Ascending aorta (tissue), 2 donors: ENCODE results near the gene SNAP47. TPM values are rescaled to one million over a fixed set of nuclear protein-coding genes. Genes with fewer than 3 reads are reported as not detected.

Source experiments
- DNase-seq, 2 donors: peaks; one replicate each; pipeline ENCODE4 v3.0.0-alpha.2; 2019; ENCODE audit warnings: low spot score in 2 of 2
- H3K27ac ChIP-seq, 2 donors: fragments of 200-600 bp; sonication (generic); one replicate each; pipeline ENCODE4 v1.5.1; 2016 to 2017; ENCODE audit warnings: mild to moderate bottlenecking in 1 of 2
- H3K27me3 ChIP-seq: fragments of 200-600 bp; sonication (generic); one replicate; pipeline ENCODE4 v1.5.1; 2017
- H3K36me3 ChIP-seq, 2 donors: fragments of 200-600 bp; sonication (generic); one replicate each; pipeline ENCODE4 v1.5.1; 2016
- H3K4me1 ChIP-seq, 2 donors: fragments of 200-600 bp; sonication (generic); one replicate each; pipeline ENCODE4 v1.5.1; 2016 to 2017; ENCODE audit warnings: mild to moderate bottlenecking in 1 of 2
- H3K4me3 ChIP-seq, 2 donors: fragments of 200-600 bp; sonication (generic); one replicate each; pipeline ENCODE4 v1.5.1; 2016 to 2017; ENCODE audit warnings: mild to moderate bottlenecking in 1 of 2
- H3K9me3 ChIP-seq, 2 donors: fragments of 200-600 bp; sonication (generic); one replicate each; pipeline ENCODE4 v1.5.1; 2016
- CTCF ChIP-seq, 3 experiments: fragments of 200-600 bp in 2 of 3; fragments of 450-650 bp in 1 of 3; sonication (generic) in 2 of 3; IDR thresholded peaks; one replicate each; pipeline ENCODE4 v1.5.1; 2016 to 2019; ENCODE audit warnings: antibody characterized with exemption in 3 of 3, mild to moderate bottlenecking in 1 of 3, moderate library complexity in 1 of 3
- intact Hi-C: fragments of 100-400 bp; cut with DNase I; formaldehyde crosslinking; loops from one replicate; pipeline ENCODE4 v1.15.1; 2023
- total RNA-seq: library from RNA; depleted of rRNA; stranded (reverse); fragments of >200 nt; gene quantifications from one replicate; pipeline ENCODE4 v1.1.0, GENCODE V29; 2016

SNAP47 gene
- total RNA-seq, 1 donor from 2014 or later, result 54.0 TPM

- intact Hi-C loops, result no loop called here
- peaks cover 6 to 24% of the 10 kb centered on the region in 2 donors for H3K36me3 ChIP-seq
- no peaks in the 10 kb centered on the region for H3K27me3 ChIP-seq
- no peak overlapping the region for H3K4me3 ChIP-seq
- H3K4me1 ChIP-seq, result no peaks in the 10 kb centered on the region
- no peak for TF ChIP-seq CTCF (IDR thresholded peaks at IDR 0.05)
- DNase-seq, result peak in 1 of 2 donors; percentile 48
- no peaks in the 10 kb centered on the region for H3K9me3 ChIP-seq
- H3K27ac ChIP-seq, result no peak overlapping the region
These were observed 45.1 kb downstream of the SNAP47 start for GRCh38 chr1:227780101-227781044.

DNA sequence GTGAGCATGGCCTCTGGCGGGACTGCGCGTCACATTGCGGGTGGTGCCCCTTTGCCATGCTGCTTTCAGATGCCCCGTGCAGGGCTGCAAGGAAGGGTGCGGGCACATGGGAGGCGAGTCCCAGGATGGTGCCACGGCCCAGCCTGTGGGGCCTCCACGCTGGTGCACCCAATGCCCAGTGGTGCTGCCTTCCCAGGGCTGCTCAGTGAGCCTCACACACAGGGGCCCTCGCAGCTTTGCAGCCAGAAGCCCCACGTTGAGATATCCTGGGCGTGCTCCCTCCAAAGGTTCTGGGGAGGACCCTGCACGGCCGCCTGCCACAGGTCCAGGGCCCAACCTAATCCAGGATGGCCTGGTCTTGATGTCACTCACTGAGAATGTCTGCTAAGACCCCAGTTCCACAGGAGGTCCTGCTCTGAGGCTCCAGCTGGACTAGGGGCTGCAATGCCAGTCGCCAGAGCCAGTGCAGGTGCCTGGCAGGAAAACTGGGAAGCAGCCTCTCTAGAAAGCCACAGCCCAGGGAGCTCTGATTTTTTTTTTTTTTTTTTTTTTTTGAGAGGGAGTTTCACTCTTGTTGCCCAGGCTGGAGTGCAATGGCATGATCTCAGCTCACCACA is 46.2 kb downstream of the SNAP47 start:
- peak in 1 of 2 donors; percentile 50 for DNase-seq
- Histone ChIP-seq H3K27me3 (no peaks in the 10 kb centered on the region), H3K9me3 (no peaks in the 10 kb centered on the region), H3K36me3 (peaks cover 6 to 15% of the 10 kb centered on the region in 2 donors), H3K27ac (no peak overlapping the region), H3K4me1 (peaks cover 2 to 3% of the 10 kb centered on the region in 2 donors), H3K4me3 (no peak overlapping the region)
- TF ChIP-seq CTCF (IDR thresholded peaks at IDR 0.05), result no peak
- intact Hi-C loops, result no loop called here

DNA sequence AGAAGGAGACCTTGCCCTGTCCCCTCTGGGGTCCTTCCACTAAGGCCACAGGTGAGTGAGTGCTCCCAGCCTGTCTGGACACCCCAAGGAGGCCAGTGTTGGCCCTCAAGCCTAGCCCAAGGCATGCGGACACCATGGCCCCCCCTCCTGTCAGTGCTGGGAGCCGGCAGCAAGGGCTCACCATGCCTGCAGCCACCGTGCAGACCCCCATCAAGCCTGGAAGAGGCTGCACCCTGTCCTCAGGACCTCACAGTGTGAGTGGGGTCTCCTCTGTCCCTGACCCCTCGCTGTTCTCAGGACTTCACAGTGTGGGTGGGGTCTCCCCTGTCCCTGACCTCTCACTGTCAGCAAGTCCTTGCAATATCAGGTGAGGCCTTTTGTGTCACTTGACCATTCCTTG is 47.0 kb downstream of the SNAP47 start:
- H3K4me1 ChIP-seq, result peaks cover 3 to 10% of the 10 kb centered on the region in 2 donors
- no peak for TF ChIP-seq CTCF (IDR thresholded peaks at IDR 0.05)
- no peak overlapping the region for H3K27ac ChIP-seq
- no peak overlapping the region for H3K4me3 ChIP-seq
- H3K36me3 ChIP-seq, result peaks cover 6 to 13% of the 10 kb centered on the region in 2 donors
- H3K27me3 ChIP-seq, result no peaks in the 10 kb centered on the region
- H3K9me3 ChIP-seq, result no peaks in the 10 kb centered on the region
- peak in 1 of 2 donors; percentile 42 for DNase-seq
- intact Hi-C loops, result no loop called here

- Histone ChIP-seq H3K27ac (no peak overlapping the region), H3K4me3 (no peak overlapping the region), H3K9me3 (no peaks in the 10 kb centered on the region), H3K36me3 (peaks cover 6 to 13% of the 10 kb centered on the region in 2 donors), H3K27me3 (no peaks in the 10 kb centered on the region), H3K4me1 (peaks cover 3 to 14% of the 10 kb centered on the region in 2 donors)
- intact Hi-C loops, result loop anchor here (5.0 kb wide), 1 partner anchor 468 kb away; the partner anchor contains the start of gene CDC42BPA
- TF ChIP-seq CTCF (IDR thresholded peaks at IDR 0.05), result no peak
- no peak for DNase-seq
These were observed 50.0 kb downstream of the SNAP47 start for GRCh38 chr1:227785094-227785804.
